ENCODE measurements around the gene SDCCAG8.

Gene SDCCAG8

DNA sequence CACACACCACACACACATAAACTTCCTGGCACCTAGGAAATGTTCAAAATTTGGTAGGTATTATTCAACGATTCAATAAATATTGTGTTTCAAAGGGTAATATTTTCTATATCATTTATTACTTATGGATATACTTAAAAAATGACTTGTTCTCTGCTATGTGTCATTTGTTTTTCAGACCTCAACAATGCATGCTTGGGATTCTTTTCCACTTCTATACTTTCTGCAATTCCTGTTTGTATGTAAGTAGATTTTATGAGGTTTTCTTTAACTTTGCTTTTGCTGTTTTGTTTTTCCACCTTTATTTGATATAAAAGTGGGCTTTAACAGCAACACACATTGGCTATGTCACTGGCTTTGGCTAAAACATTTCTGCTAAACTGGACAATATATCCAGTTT lies 4.3 kb upstream of the SDCCAG8 start:
- H3K27ac Mint-ChIP-seq, result peak overlapping the region; percentile 28 to 61 (median 44)
- TF ChIP-seq, protein P1, sequence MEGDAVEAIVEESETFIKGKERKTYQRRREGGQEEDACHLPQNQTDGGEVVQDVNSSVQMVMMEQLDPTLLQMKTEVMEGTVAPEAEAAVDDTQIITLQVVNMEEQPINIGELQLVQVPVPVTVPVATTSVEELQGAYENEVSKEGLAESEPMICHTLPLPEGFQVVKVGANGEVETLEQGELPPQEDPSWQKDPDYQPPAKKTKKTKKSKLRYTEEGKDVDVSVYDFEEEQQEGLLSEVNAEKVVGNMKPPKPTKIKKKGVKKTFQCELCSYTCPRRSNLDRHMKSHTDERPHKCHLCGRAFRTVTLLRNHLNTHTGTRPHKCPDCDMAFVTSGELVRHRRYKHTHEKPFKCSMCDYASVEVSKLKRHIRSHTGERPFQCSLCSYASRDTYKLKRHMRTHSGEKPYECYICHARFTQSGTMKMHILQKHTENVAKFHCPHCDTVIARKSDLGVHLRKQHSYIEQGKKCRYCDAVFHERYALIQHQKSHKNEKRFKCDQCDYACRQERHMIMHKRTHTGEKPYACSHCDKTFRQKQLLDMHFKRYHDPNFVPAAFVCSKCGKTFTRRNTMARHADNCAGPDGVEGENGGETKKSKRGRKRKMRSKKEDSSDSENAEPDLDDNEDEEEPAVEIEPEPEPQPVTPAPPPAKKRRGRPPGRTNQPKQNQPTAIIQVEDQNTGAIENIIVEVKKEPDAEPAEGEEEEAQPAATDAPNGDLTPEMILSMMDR (IDR thresholded peaks at IDR 0.05; ENCODE audit: unreplicated experiment in 3 of 3), result no peak
- H3K27me3 Mint-ChIP-seq (ENCODE audit: low read depth), result no peaks in the 10 kb centered on the region
- H3K4me1 Mint-ChIP-seq, result peaks cover 38% of the 10 kb centered on the region
- peaks cover 6% of the 10 kb centered on the region for H3K9me3 Mint-ChIP-seq
- H3K36me3 Mint-ChIP-seq (ENCODE audit: low read depth), result peaks cover 33% of the 10 kb centered on the region
- H3K4me3 Mint-ChIP-seq, result peak overlapping the region; percentile 51 to 76 (median 65)

DNA sequence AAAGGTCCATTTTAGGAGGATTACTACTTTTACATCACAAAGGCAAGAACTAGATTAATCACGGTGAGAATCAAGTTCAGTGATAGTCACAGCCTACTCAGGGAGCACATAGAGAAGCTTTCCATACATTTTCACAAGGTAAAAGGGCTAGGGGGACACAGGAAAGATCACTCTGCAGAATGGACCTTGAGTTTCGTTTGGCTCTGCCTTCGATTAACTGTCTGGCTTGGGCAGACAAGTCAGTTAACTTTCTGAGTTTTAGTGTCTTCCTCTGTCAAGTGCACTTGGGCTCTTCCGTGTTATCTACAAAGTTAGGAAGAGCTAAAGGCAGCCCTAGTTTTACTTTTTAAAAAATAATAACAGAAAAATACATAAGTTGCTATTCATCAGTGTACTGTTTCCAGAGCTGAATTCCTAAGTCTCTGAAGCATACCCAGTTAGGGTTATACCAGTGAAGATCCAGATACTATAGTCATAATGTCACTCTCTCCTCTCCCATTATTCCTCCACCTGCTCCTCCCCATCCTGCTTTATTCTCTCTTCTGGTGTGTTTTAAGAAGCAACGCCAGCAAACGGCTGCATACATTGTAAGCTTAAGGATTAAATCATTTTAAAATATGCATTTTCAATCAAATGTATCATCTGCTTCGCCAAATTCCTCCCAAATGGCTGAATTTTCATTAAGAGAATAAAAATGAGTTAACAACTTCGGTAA lies 2.5 kb upstream of the SDCCAG8 start:
- peaks cover 16% of the 10 kb centered on the region for H3K36me3 Mint-ChIP-seq (ENCODE audit: low read depth)
- H3K4me1 Mint-ChIP-seq, result peaks cover 34% of the 10 kb centered on the region
- peaks cover 3% of the 10 kb centered on the region for H3K9me3 Mint-ChIP-seq
- no peaks in the 10 kb centered on the region for H3K27me3 Mint-ChIP-seq (ENCODE audit: low read depth)
- TF ChIP-seq, protein P1 (IDR thresholded peaks at IDR 0.05; ENCODE audit: unreplicated experiment in 3 of 3), result no peak
- peak overlapping the region; percentile 97 to 99 (median 99) for H3K4me3 Mint-ChIP-seq
- peak overlapping the region; percentile 98 to 99 (median 98) for H3K27ac Mint-ChIP-seq

DNA sequence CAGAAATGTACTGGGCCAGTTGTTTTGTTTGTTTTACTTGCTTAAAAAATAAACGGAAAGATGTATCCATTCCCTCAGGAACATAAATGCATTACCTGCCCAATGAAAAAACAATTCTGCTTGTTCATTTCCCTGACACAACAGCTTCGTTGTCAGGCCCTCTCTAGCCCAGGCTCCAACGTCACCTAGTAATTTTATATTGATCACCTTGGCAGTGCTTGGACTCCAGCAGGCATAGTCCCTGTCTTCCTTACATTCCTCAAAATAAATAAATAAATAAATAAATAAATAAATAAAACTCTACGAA lies 2.0 kb upstream of the SDCCAG8 start:
- H3K27ac Mint-ChIP-seq, result peak overlapping the region; percentile 98 to 99 (median 98)
- TF ChIP-seq, protein P1 (IDR thresholded peaks at IDR 0.05; ENCODE audit: unreplicated experiment in 3 of 3), result no peak
- no peaks in the 10 kb centered on the region for H3K9me3 Mint-ChIP-seq
- peaks cover 11% of the 10 kb centered on the region for H3K36me3 Mint-ChIP-seq (ENCODE audit: low read depth)
- H3K4me1 Mint-ChIP-seq, result peaks cover 32% of the 10 kb centered on the region
- no peaks in the 10 kb centered on the region for H3K27me3 Mint-ChIP-seq (ENCODE audit: low read depth)
- peak overlapping the region; percentile 97 to 99 (median 99) for H3K4me3 Mint-ChIP-seq

- Mint-ChIP-seq H3K36me3 (ENCODE audit: low read depth) (peaks cover 9% of the 10 kb centered on the region), H3K4me3 (peak overlapping the region; percentile 97 to 99 (median 99)), H3K9me3 (no peaks in the 10 kb centered on the region), H3K4me1 (peaks cover 32% of the 10 kb centered on the region), H3K27me3 (ENCODE audit: low read depth) (no peaks in the 10 kb centered on the region), H3K27ac (peak overlapping the region; percentile 98 to 99 (median 98))
- TF ChIP-seq, protein P1 (IDR thresholded peaks at IDR 0.05; ENCODE audit: unreplicated experiment in 3 of 3), result no peak
Observed at GRCh38 chr1:243254233-243254926, 1.5 kb upstream of the SDCCAG8 start.

DNA sequence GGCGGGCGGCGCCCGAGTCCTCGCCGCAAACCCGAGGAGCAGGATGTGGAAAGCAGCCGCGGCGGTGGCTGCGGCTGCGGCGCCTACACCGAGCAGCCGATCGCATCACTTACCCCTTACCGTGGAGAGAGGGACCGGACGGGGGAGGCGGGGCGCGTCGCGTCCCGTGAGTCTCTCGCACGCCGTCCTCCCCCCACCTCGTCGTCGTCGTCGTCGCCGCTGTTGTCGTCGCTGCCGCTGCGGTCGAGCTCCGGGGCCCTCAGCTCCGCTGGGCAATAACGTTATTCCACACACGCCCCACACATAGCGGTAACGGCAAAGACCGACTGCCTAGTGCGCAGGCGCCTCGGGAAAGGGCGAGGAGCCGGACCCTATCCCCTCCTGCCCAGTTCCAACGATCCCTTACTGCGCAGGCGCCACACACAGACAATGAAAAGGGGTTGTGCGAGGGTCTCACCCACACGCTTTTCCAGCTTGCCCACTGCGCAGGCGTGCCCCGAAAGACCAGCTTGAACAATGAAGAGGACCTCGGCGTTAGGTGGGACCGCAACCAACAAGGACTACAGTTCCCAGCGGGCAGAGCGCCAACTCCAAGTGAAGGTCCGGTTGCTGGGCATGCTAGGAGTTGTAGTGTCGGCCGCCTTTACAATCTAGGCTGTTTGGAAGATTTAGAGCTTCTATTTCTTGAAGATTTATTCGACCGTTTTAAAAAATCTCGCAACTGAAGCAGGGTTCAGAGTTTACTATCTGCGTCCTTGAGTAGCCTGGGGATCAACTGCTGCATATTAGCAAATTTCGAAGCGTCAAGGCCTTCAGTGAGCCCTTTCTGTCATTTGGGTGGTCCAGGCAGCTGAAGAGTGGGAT lies 682 bp upstream of the SDCCAG8 start, which contains the start of gene CEP170:
CEP170 (minus strand) TSS at position 355 of the 864 bp plus-strand sequence. CDS start 30,001 bp downstream, outside the sequence.
- TF ChIP-seq, protein P1 (IDR thresholded peaks at IDR 0.05; ENCODE audit: unreplicated experiment in 3 of 3), result no peak
- Mint-ChIP-seq H3K36me3 (ENCODE audit: low read depth) (peaks cover 7% of the 10 kb centered on the region), H3K4me1 (peaks cover 29% of the 10 kb centered on the region), H3K4me3 (peak within 1 kb of the TSS; percentile 97 to 99 (median 99)), H3K27me3 (ENCODE audit: low read depth) (no peaks in the 10 kb centered on the region), H3K27ac (peak within 1 kb of the TSS; percentile 99 to 100 (median 99)), H3K9me3 (no peaks in the 10 kb centered on the region)

Measured in nephron (organoid).